Neural cell (in vitro differentiated cells): ENCODE data around the gene OR10V1. TPM values are rescaled to one million over a fixed set of nuclear protein-coding genes. Genes with fewer than 3 reads are reported as not detected.

ENCODE experiments used
- H2AFZ ChIP-seq: fragments of 200-600, 300-800 bp; sonication (generic), shearing (Covaris generic); 2 replicates; pipeline ENCODE4 v1.6.0; 2014; ENCODE audit warnings: low read depth, mild to moderate bottlenecking, antibody characterized with exemption, low read length, moderate library complexity
- H3F3A ChIP-seq: fragments of 200-600 bp; shearing (Covaris generic); 2 replicates; pipeline ENCODE4 v1.6.1; 2016; ENCODE audit warnings: mild to moderate bottlenecking, moderate library complexity, mixed read lengths, antibody characterized with exemption, low read length; ENCODE audit not compliant: insufficient read depth, poor library complexity, severe bottlenecking
- H3K27ac ChIP-seq: fragments of 200-600, 300-800 bp; sonication (generic), shearing (Covaris generic); 2 replicates; pipeline ENCODE4 v1.5.1; 2014; ENCODE audit warnings: mild to moderate bottlenecking, low read length, moderate library complexity
- H3K27me3 ChIP-seq: fragments of 300-800, 200-600 bp; sonication (generic), shearing (Covaris generic); 2 replicates; pipeline ENCODE4 v1.6.0; 2014; ENCODE audit warnings: mild to moderate bottlenecking, low read depth, low read length, moderate library complexity; ENCODE audit not compliant: insufficient read depth
- H3K36me3 ChIP-seq: fragments of 300-800, 200-600 bp; sonication (generic), shearing (Covaris generic); 2 replicates; pipeline ENCODE4 v1.5.1; 2014; ENCODE audit warnings: mild to moderate bottlenecking, antibody characterized with exemption, low read length, moderate library complexity; ENCODE audit not compliant: insufficient read depth
- H3K4me2 ChIP-seq: fragments of 300-800, 200-600 bp; sonication (generic), shearing (Covaris generic); 2 replicates; pipeline ENCODE4 v1.6.0; 2014; ENCODE audit warnings: mild to moderate bottlenecking, low read length
- H3K4me3 ChIP-seq: fragments of 300-800, 200-600 bp; sonication (generic), shearing (Covaris generic); 2 replicates; pipeline ENCODE4 v1.5.1; 2014; ENCODE audit warnings: mild to moderate bottlenecking, low read length, moderate library complexity
- H3K79me2 ChIP-seq: fragments of 200-600 bp; shearing (Covaris generic); replicated peaks from 2 replicates; pipeline ENCODE4 v1.6.0; 2014; ENCODE audit warnings: mild to moderate bottlenecking, low read length, moderate library complexity; ENCODE audit not compliant: insufficient read depth
- H3K9ac ChIP-seq: fragments of 300-800, 200-600 bp; sonication (generic), shearing (Covaris generic); 2 replicates; pipeline ENCODE4 v1.6.1; 2016; ENCODE audit warnings: mild to moderate bottlenecking, low read length, mixed read lengths
- H3K9me2 ChIP-seq: fragments of 200-600 bp; shearing (Covaris generic); 2 replicates; pipeline ENCODE4 v1.6.1; 2016; ENCODE audit warnings: mild to moderate bottlenecking, low read length, mixed read lengths; ENCODE audit not compliant: insufficient read depth
- H3K9me3 ChIP-seq: fragments of 200-600, 300-800 bp; sonication (generic), shearing (Covaris generic); 2 replicates; pipeline ENCODE4 v1.6.1; 2016; ENCODE audit warnings: mild to moderate bottlenecking, mixed run types, low read length, moderate library complexity, mixed read lengths
- H4K20me1 ChIP-seq: fragments of 200-600 bp; shearing (Covaris generic); 2 replicates; pipeline ENCODE4 v1.6.1; 2016; ENCODE audit warnings: mild to moderate bottlenecking, mixed run types; ENCODE audit not compliant: insufficient read depth
- EP300 ChIP-seq: fragments of 450-650 bp; conservative IDR thresholded peaks from 2 replicates; pipeline ENCODE4 v1.6.1; 2014; ENCODE audit warnings: antibody characterized with exemption, mild to moderate bottlenecking, moderate library complexity; ENCODE audit not compliant: poor library complexity, severe bottlenecking
- EZH2 ChIP-seq: fragments of 200-600, 300-800 bp; shearing (Covaris generic), sonication (generic); IDR thresholded peaks from 2 replicates; pipeline ENCODE4 v1.6.1; 2014; ENCODE audit warnings: antibody characterized with exemption, low read length, borderline replicate concordance, mild to moderate bottlenecking; ENCODE audit not compliant: insufficient read depth, poor library complexity, severe bottlenecking
- MXI1 ChIP-seq: fragments of 450-650 bp; conservative IDR thresholded peaks from 2 replicates; pipeline ENCODE4 v1.6.1; 2014; ENCODE audit warnings: antibody characterized with exemption, mild to moderate bottlenecking; ENCODE audit not compliant: poor library complexity, severe bottlenecking
- POLR2AphosphoS5 ChIP-seq: IDR thresholded peaks from 2 replicates; pipeline ENCODE4 v1.6.1; 2012
- RAD21 ChIP-seq: fragments of 450-650 bp; conservative IDR thresholded peaks from 2 replicates; pipeline ENCODE4 v1.6.1; 2014; ENCODE audit warnings: antibody characterized with exemption, mild to moderate bottlenecking, moderate library complexity
- SMC3 ChIP-seq: fragments of 450-650 bp; conservative IDR thresholded peaks from 2 replicates; pipeline ENCODE4 v1.6.1; 2014; ENCODE audit warnings: antibody characterized with exemption, mild to moderate bottlenecking, moderate library complexity; ENCODE audit not compliant: poor library complexity
- TAF1 ChIP-seq: IDR thresholded peaks from 2 replicates; pipeline ENCODE4 v1.6.1; 2012; ENCODE audit warnings: low read depth
- polyA plus RNA-seq: library from polyadenylated mRNA; depleted of rRNA; stranded (reverse); fragments of >200 nt; gene quantifications from 2 replicates; pipeline ENCODE4 v1.2.3, GENCODE V29; 2014
- TF ChIP-seq, protein P1 (sequence below): fragments of 450-650 bp; IDR thresholded peaks from 2 replicates; pipeline ENCODE4 v1.5.1; 2014; ENCODE audit warnings: antibody characterized with exemption, mild to moderate bottlenecking, moderate library complexity; ENCODE audit not compliant: poor library complexity, severe bottlenecking
- TF ChIP-seq, protein P2 (sequence below): IDR thresholded peaks from 2 replicates; pipeline ENCODE4 v1.6.1; 2012; ENCODE audit warnings: borderline replicate concordance

OR10V1 gene
- polyA plus RNA-seq, 1 donor from 2014 or later: not detected

DNA sequence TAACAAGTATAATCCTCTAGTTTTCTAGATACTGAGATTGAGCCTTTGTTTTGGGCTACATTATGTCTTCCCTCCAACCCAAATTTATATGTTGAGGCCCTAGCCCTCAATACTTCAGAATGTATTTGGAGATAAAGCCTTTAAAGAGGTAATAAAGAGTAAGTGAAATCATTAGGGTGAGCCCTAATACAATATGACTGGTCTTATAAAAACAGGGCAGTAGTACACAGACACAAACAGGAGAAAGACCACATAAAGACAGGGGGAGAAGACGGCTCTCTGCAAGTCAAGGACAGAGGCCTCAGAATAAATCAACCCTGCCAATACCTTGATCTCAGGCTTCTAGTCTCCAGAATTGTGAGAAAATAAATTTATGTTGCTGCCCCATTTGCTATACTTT is 6.3 kb downstream of the OR10V1 start:
- no peak for TF ChIP-seq RAD21
- no peak for TF ChIP-seq EP300
- no peak for TF ChIP-seq TAF1
- no peak for TF ChIP-seq SMC3
- TF ChIP-seq POLR2AphosphoS5: no peak
- no peak for TF ChIP-seq EZH2
- TF ChIP-seq, protein P1, sequence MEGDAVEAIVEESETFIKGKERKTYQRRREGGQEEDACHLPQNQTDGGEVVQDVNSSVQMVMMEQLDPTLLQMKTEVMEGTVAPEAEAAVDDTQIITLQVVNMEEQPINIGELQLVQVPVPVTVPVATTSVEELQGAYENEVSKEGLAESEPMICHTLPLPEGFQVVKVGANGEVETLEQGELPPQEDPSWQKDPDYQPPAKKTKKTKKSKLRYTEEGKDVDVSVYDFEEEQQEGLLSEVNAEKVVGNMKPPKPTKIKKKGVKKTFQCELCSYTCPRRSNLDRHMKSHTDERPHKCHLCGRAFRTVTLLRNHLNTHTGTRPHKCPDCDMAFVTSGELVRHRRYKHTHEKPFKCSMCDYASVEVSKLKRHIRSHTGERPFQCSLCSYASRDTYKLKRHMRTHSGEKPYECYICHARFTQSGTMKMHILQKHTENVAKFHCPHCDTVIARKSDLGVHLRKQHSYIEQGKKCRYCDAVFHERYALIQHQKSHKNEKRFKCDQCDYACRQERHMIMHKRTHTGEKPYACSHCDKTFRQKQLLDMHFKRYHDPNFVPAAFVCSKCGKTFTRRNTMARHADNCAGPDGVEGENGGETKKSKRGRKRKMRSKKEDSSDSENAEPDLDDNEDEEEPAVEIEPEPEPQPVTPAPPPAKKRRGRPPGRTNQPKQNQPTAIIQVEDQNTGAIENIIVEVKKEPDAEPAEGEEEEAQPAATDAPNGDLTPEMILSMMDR: no peak
- no peak for TF ChIP-seq MXI1
- TF ChIP-seq, protein P2, sequence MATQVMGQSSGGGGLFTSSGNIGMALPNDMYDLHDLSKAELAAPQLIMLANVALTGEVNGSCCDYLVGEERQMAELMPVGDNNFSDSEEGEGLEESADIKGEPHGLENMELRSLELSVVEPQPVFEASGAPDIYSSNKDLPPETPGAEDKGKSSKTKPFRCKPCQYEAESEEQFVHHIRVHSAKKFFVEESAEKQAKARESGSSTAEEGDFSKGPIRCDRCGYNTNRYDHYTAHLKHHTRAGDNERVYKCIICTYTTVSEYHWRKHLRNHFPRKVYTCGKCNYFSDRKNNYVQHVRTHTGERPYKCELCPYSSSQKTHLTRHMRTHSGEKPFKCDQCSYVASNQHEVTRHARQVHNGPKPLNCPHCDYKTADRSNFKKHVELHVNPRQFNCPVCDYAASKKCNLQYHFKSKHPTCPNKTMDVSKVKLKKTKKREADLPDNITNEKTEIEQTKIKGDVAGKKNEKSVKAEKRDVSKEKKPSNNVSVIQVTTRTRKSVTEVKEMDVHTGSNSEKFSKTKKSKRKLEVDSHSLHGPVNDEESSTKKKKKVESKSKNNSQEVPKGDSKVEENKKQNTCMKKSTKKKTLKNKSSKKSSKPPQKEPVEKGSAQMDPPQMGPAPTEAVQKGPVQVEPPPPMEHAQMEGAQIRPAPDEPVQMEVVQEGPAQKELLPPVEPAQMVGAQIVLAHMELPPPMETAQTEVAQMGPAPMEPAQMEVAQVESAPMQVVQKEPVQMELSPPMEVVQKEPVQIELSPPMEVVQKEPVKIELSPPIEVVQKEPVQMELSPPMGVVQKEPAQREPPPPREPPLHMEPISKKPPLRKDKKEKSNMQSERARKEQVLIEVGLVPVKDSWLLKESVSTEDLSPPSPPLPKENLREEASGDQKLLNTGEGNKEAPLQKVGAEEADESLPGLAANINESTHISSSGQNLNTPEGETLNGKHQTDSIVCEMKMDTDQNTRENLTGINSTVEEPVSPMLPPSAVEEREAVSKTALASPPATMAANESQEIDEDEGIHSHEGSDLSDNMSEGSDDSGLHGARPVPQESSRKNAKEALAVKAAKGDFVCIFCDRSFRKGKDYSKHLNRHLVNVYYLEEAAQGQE: no peak
- H3K9ac ChIP-seq: no peak overlapping the region
- no peaks in the 10 kb centered on the region for H3K27me3 ChIP-seq
- no peak overlapping the region for H3K4me2 ChIP-seq
- H4K20me1 ChIP-seq: no peaks in the 10 kb centered on the region
- no peaks in the 10 kb centered on the region for H3K79me2 ChIP-seq
- H3K4me3 ChIP-seq: no peak overlapping the region
- no peak overlapping the region for H3K27ac ChIP-seq
- H3K9me2 ChIP-seq: no peaks in the 10 kb centered on the region
- no peaks in the 10 kb centered on the region for H3K9me3 ChIP-seq
- H3F3A ChIP-seq: no peaks in the 10 kb centered on the region
- H3K36me3 ChIP-seq: no peaks in the 10 kb centered on the region
- H2AFZ ChIP-seq: no peak overlapping the region

DNA sequence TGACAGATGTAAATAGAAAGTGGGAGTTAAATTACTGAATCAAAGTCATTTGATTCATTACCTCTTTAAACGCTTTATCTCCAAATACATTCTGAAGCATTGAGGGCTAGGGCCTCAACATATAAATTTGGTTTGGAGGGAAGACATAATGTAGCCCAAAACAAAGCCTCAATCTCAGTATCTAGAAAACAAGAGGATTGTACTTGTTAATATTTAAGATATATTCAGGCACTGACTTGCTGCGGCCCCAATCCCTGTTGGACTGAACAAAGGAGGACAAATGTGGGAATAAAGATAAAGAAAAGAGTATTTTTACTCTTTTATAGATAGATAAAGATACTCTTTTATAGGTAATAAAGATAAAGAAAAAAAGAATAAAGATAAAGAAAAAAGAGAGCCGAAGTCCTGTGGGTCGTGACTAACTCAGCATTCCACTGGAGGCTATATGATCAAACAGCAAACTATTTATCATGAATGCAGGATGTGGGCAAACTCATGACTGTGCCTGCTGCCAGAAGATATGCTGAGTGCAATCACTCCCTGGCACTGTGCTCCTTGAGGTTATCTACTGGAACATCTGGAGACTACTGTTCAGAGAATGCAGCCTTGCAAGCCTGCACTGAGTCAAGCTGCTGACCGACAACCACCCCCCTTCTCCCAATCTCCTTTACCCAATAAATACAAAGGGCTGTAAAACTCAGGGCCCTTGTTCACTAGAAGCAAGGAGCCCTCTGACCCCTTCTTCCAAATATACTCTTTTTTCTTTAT is 6.9 kb downstream of the OR10V1 start:
- Histone ChIP-seq H3K9ac (no peak overlapping the region), H3K9me3 (no peaks in the 10 kb centered on the region), H3K4me2 (no peak overlapping the region), H3K36me3 (no peaks in the 10 kb centered on the region), H3K79me2 (no peaks in the 10 kb centered on the region), H3K9me2 (no peaks in the 10 kb centered on the region), H3K27me3 (no peaks in the 10 kb centered on the region), H2AFZ (no peak overlapping the region), H4K20me1 (no peaks in the 10 kb centered on the region), H3F3A (no peaks in the 10 kb centered on the region), H3K27ac (no peak overlapping the region), H3K4me3 (no peak overlapping the region)
- no peak for TF ChIP-seq MXI1
- TF ChIP-seq, protein P2: no peak
- TF ChIP-seq EZH2: no peak
- TF ChIP-seq TAF1: no peak
- TF ChIP-seq POLR2AphosphoS5: no peak
- no peak for TF ChIP-seq SMC3
- no peak for TF ChIP-seq EP300
- TF ChIP-seq RAD21: no peak
- TF ChIP-seq, protein P1: no peak
